Stimulated activated CD4-positive, alpha-beta T cell treated with anti-CD3 and anti-CD28 coated beads, TNF-alpha, amount 100 ng/mL, for 4 hours (primary cell): ENCODE results near the gene MAP2K3.
"Not testable (repeated sequence)": the region's sequence is repeated elsewhere in the genome, so short reads cannot be mapped to it uniquely, and the experiment has no call there.

ENCODE experiments used
- DNase-seq, 3 experiments: peaks; one replicate each; pipeline ENCODE4 v3.0.0-alpha.2; 2020; ENCODE audit warnings: low read depth in 3 of 3

The MAP2K3 gene

GRCh38 chr17:21296097-21297025, 11.8 kb downstream of the MAP2K3 start:
- no peak for DNase-seq

- no peak for DNase-seq
These were observed 12.6 kb downstream of the MAP2K3 start for GRCh38 chr17:21297026-21297520.

GRCh38 chr17:21297597-21297996, 13.1 kb downstream of the MAP2K3 start:
- DNase-seq, result no peak

GRCh38 chr17:21298056-21298982, 13.8 kb downstream of the MAP2K3 start:
- no peak for DNase-seq

- DNase-seq, result no peak
These were observed 14.5 kb downstream of the MAP2K3 start for GRCh38 chr17:21298983-21299519.

- no peak for DNase-seq
These were observed 15.6 kb downstream of the MAP2K3 start for GRCh38 chr17:21299981-21300600.

- DNase-seq, result no peak
These were observed 16.4 kb downstream of the MAP2K3 start for GRCh38 chr17:21300601-21301571.

GRCh38 chr17:21301593-21302550, 17.4 kb downstream of the MAP2K3 start:
- no peak for DNase-seq

GRCh38 chr17:21302711-21303425, 18.4 kb downstream of the MAP2K3 start:
- no peak for DNase-seq

GRCh38 chr17:21303441-21304065, 19.0 kb downstream of the MAP2K3 start:
- DNase-seq, result no peak

- no peak for DNase-seq
These were observed 19.6 kb downstream of the MAP2K3 start for GRCh38 chr17:21304091-21304490.

- DNase-seq, result not testable (repeated sequence)
These were observed 20.1 kb downstream of the MAP2K3 start for GRCh38 chr17:21304551-21305151.

- not testable (repeated sequence) for DNase-seq
These were observed 21.1 kb downstream of the MAP2K3 start for GRCh38 chr17:21305431-21306180.

- DNase-seq, result not testable (repeated sequence)
These were observed 22.2 kb downstream of the MAP2K3 start for GRCh38 chr17:21306611-21307272.

GRCh38 chr17:21307273-21307625, 22.7 kb downstream of the MAP2K3 start:
- DNase-seq, result not testable (repeated sequence)

GRCh38 chr17:21308931-21309381, 24.4 kb downstream of the MAP2K3 start:
- not testable (repeated sequence) for DNase-seq
